Measurements from ENCODE around the gene MAPK8IP3. TPM values are rescaled to one million over a fixed set of nuclear protein-coding genes. Genes with fewer than 3 reads are reported as not detected.

MAPK8IP3 gene
- total RNA-seq, 2 experiments from 2014 or later = 57.1 to 57.4 TPM

GRCh38 chr16:1810536-1810935 lies 104.5 kb downstream of the MAPK8IP3 start:
- ChIA-PET POLR2A (no interaction called here), CTCF (no interaction called here)

GRCh38 chr16:1812732-1813163 lies 106.8 kb downstream of the MAPK8IP3 start:
- CTCF ChIA-PET = no interaction called here
- POLR2A ChIA-PET = no interaction called here

- CTCF ChIA-PET = no interaction called here
- POLR2A ChIA-PET = no interaction called here
Observed at GRCh38 chr16:1815461-1815860, 109.5 kb downstream of the MAPK8IP3 start.

DNA sequence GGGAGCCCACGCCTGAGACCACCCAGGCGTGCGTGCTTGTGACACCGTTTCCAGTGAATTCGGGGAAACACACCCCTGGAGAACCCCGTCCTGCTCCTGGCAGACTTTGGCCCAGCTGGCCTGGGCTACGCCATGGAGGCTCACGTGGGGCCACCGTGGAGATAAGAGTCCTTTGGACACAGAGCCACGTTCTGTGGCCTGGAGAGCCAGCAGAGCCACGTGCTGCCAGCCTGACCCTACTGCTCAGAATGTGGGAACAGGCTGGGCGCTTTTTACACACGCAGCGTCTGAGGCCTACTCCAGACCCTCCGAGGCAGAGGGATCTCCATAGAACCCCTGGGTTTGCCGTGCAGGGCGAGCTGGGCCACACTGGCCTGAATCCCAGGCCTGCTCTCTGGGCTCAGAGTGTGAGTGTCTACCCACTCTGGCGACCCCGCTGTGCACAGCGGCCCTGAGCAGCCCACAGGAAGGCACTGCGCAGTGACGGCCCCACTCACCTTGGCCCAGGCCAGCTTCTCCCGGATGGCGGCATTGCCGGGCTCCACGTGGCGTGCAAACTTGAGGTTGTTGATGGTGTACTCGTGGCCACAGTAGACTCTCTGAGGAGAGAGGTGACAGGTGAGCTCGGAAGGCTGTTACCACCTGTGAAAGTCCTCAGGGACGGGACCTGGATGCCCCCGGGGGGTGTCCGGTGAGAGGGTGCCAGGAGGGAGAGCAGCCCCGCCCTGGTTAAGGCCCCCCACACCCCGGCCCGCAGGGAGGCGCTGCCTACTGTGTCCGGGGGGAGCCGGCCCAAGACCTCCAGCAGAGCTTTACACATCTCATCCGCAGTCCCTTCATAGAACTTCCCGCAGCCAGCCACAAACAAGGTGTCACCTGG lies 110.6 kb downstream of the MAPK8IP3 start:
- ChIA-PET POLR2A (no interaction called here), CTCF (interaction anchor here (1.7 kb wide), 1 partner anchor 11 kb away, joined by 4 read pairs; the partner anchor contains the start of gene FAHD1)

- ChIA-PET POLR2A (no interaction called here), CTCF (interaction anchor here (1.7 kb wide), 1 partner anchor 10 kb away, joined by 4 read pairs; the partner anchor contains the start of gene FAHD1)
Observed at GRCh38 chr16:1817276-1817589, 111.2 kb downstream of the MAPK8IP3 start.

DNA sequence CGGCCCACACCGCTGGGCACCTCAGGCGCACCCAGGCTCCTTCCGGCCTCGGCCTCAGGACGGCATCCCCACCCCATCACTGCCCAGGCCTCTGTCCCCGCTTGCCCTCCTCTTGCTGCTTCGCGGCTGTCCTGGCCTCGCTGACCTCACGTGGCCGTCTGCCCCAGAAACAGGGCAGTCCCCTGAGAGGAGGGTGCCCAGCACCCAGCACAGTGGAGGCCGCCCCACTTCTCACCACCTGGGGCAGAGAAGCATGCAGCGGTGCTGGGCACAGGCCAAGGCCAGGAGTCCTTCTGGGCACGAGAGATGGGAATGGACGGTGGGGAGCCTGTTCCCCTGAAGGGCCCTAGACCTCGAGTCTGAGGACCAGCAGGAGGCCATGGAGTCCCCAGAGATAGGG lies 111.7 kb downstream of the MAPK8IP3 start:
- ChIA-PET CTCF (interaction anchor here (1.7 kb wide), 1 partner anchor 10 kb away, joined by 4 read pairs; the partner anchor contains the start of gene FAHD1), POLR2A (no interaction called here)

- ChIA-PET CTCF (no interaction called here), POLR2A (no interaction called here)
Observed at GRCh38 chr16:1818204-1818872, 112.3 kb downstream of the MAPK8IP3 start.

DNA sequence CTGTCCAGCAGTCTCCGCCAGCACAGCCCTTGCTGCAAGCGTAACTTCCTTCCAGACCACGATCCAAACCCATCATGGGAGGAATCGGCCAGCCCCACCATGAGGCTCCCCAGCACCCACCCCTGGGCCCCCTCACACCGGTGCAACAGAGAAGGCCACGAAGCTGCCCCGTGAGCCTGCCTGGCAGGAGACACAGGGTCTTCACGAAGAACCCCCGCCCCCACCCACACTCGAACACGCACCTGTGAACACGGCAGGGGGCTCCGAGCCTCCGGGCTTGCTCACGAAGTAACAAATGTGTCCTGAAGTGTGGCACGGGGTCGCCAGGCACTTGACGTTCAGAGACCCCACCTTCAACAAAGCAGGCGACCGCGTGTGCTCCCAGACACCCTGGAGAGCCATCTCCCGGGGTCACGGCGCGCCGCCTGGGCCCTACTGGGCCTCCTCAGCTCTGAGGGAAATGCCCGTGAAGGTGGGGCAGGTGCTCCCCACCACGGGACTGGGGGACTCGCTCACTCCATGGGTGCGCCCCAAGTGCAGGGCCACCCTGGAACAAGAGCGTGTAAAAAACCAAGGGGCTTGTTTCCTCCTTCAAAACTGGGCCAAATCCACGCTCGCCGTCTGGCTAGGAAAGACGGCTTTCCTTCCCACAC lies 113.0 kb downstream of the MAPK8IP3 start:
- ChIA-PET CTCF (no interaction called here), POLR2A (no interaction called here)

GRCh38 chr16:1819611-1820010 lies 113.6 kb downstream of the MAPK8IP3 start:
- ChIA-PET CTCF (no interaction called here), POLR2A (no interaction called here)

Other genes with a start within 250 kb of the MAPK8IP3 start
- 10 to 100 TPM; 52.3 to 53.8 TPM for gene CLCN7, start 231.2 kb upstream of the MAPK8IP3 start, total RNA-seq
- not detected for gene PTX4, start 217.3 kb upstream of the MAPK8IP3 start, total RNA-seq
- 10 to 100 TPM; 88.2 to 89.3 TPM for gene TELO2, start 212.8 kb upstream of the MAPK8IP3 start, total RNA-seq
- 10 to 100 TPM; 22.6 to 22.8 TPM for gene TMEM204, start 172.5 kb upstream of the MAPK8IP3 start, total RNA-seq
- 10 to 100 TPM; 10.4 to 11.0 TPM for gene IFT140, start 94.1 kb upstream of the MAPK8IP3 start, total RNA-seq
- 10 to 100 TPM; 23.6 to 24.3 TPM for gene CRAMP1, start 93.8 kb upstream of the MAPK8IP3 start, total RNA-seq
- 100 to 1,000 TPM; 101 to 109 TPM for gene JPT2, start 27.9 kb upstream of the MAPK8IP3 start, total RNA-seq
- gene NME3, start 65.3 kb downstream of the MAPK8IP3 start, total RNA-seq = 10 to 100 TPM; 27.0 to 30.0 TPM
- gene EME2, start 66.6 kb downstream of the MAPK8IP3 start, total RNA-seq = 10 to 100 TPM; 20.3 TPM
- gene MRPS34, start 66.9 kb downstream of the MAPK8IP3 start, total RNA-seq = 100 to 1,000 TPM; 197 to 199 TPM
- 10 to 100 TPM; 21.4 to 22.1 TPM for gene SPSB3, start 76.4 kb downstream of the MAPK8IP3 start, total RNA-seq
- 10 to 100 TPM; 72.7 to 80.2 TPM for gene NUBP2, start 76.8 kb downstream of the MAPK8IP3 start, total RNA-seq
- gene IGFALS, start 87.5 kb downstream of the MAPK8IP3 start, total RNA-seq = not detected
- gene HAGH, start 120.6 kb downstream of the MAPK8IP3 start, total RNA-seq = 10 to 100 TPM; 34.4 to 35.8 TPM
- gene FAHD1, start 121.0 kb downstream of the MAPK8IP3 start, total RNA-seq = 10 to 100 TPM; 18.7 to 20.7 TPM
- gene MEIOB, start 166.0 kb downstream of the MAPK8IP3 start, total RNA-seq = not detected
- gene HS3ST6, start 212.2 kb downstream of the MAPK8IP3 start, total RNA-seq = not detected
- gene MSRB1, start 237.0 kb downstream of the MAPK8IP3 start, total RNA-seq = 10 to 100 TPM; 23.5 to 24.7 TPM
- gene RPL3L, start 248.5 kb downstream of the MAPK8IP3 start, total RNA-seq = under 1 TPM in 1 of 2 experiments, not detected in 1; 0.36 TPM